ENCODE data around the gene DDX42.
A peak's percentile ranks its signal among the peaks of the same experiment; 100 is the strongest.

DDX42 gene

GRCh38 chr17:63843910-63844677 is 70.1 kb downstream of the DDX42 start:
- DNase-seq (ENCODE audit: low read depth): no peak
- no peak for TF ChIP-seq CTCF (IDR thresholded peaks at IDR 0.05; ENCODE audit: insufficient read depth, low read depth, low read length, missing control alignments)
- H3K4me3 ChIP-seq (ENCODE audit: low read depth, low read length): peak overlapping the region; percentile 63

GRCh38 chr17:63845509-63845908 is 71.5 kb downstream of the DDX42 start:
- no peak for TF ChIP-seq CTCF (IDR thresholded peaks at IDR 0.05; ENCODE audit: insufficient read depth, low read depth, low read length, missing control alignments)
- DNase-seq (ENCODE audit: low read depth): no peak
- no peak overlapping the region for H3K4me3 ChIP-seq (ENCODE audit: low read depth, low read length)

GRCh38 chr17:63847525-63848249 is 73.7 kb downstream of the DDX42 start:
- no peak for TF ChIP-seq CTCF (IDR thresholded peaks at IDR 0.05; ENCODE audit: insufficient read depth, low read depth, low read length, missing control alignments)
- no peak overlapping the region for H3K4me3 ChIP-seq (ENCODE audit: low read depth, low read length)

GRCh38 chr17:63848834-63849689 is 75.1 kb downstream of the DDX42 start:
- H3K4me3 ChIP-seq (ENCODE audit: low read depth, low read length): peak overlapping the region; percentile 47
- peak; percentile 75 for TF ChIP-seq CTCF (IDR thresholded peaks at IDR 0.05; ENCODE audit: insufficient read depth, low read depth, low read length, missing control alignments)
- peak; percentile 96 for DNase-seq (ENCODE audit: low read depth)

More at GRCh38 chr17:63847525-63848249, 73.7 kb downstream of the DDX42 start:
- DNase-seq (ENCODE audit: low read depth): no peak

DNA sequence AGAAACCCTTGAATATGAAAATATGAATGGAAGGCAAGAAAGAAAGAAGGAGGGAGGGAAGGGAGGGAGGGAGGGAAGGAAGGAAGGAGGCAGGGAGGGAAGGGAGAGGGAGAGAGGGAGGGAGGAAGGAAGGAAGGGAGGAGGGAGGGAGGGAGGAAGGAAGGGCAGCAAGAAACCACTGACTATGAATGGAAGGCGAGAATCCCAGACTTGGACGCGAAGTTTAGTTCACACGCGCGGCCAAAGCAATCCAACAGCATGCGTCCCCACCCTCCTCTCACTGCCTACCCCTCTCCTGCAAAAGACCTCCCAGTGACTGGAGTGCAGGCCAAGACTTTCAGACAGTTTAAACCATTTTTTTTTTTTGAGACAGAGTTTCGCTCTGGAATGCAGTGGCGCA is 76.4 kb downstream of the DDX42 start:
- H3K4me3 ChIP-seq (ENCODE audit: low read depth, low read length): no peak overlapping the region
- DNase-seq (ENCODE audit: low read depth): no peak
- no peak for TF ChIP-seq CTCF (IDR thresholded peaks at IDR 0.05; ENCODE audit: insufficient read depth, low read depth, low read length, missing control alignments)

DNA sequence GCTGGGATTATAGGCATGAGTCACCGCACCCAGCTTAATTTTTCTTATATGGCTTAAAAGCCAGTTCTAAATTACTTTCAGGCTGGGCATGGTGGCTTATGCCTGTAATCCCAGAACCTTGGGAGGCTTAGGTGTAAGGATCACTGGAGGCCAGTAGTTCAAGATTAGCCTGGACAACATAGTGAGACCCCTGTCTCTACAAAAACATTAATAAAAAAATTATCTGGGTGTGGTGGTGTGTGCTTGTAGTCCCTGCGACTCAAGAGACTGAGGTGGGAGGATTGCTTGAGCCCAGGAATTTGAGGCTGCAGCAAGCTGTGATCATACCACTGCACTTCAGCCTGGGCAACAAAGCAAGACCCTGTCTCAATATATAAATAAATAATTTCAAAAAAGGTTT is 79.3 kb downstream of the DDX42 start:
- TF ChIP-seq CTCF (IDR thresholded peaks at IDR 0.05; ENCODE audit: insufficient read depth, low read depth, low read length, missing control alignments): no peak
- H3K4me3 ChIP-seq (ENCODE audit: low read depth, low read length): no peak overlapping the region
- no peak for DNase-seq (ENCODE audit: low read depth)

Measured in GM12865 (cell line).